GM12878 (cell line): ENCODE results near the gene SETBP1.
"Not testable (repeated sequence)": the region's sequence is repeated elsewhere in the genome, so short reads cannot be mapped to it uniquely, and the experiment has no call there.

Experiments
- MEF2A ChIP-seq: IDR thresholded peaks from 2 replicates; pipeline ENCODE4 v1.6.1; 2011; ENCODE audit warnings: low read depth, mild to moderate bottlenecking, low read length, moderate library complexity; ENCODE audit not compliant: insufficient read depth
- POLR2A ChIP-seq: IDR thresholded peaks from 2 replicates; pipeline ENCODE4 v1.6.1; 2011; ENCODE audit warnings: low read depth, mild to moderate bottlenecking, low read length
- TF ChIP-seq, protein P1 (sequence below), 3 experiments: IDR thresholded peaks in 2 of 3; conservative IDR thresholded peaks in 1 of 3; 2 replicates each; pipeline ENCODE4 v1.5.1; 2011; ENCODE audit warnings: low read depth in 3 of 3, low read length in 3 of 3, mild to moderate bottlenecking in 3 of 3, control low read depth in 2 of 3, moderate library complexity in 2 of 3, inconsistent platforms in 1 of 3, mixed read lengths in 1 of 3; ENCODE audit not compliant: control insufficient read depth in 2 of 3, insufficient read depth in 1 of 3; ENCODE audit errors: extremely low read depth in 1 of 3

GRCh38 chr18:44800766-44801165 is 120.1 kb downstream of the SETBP1 start:
- TF ChIP-seq POLR2A, MEF2A: not testable (repeated sequence)
- TF ChIP-seq, protein P1, sequence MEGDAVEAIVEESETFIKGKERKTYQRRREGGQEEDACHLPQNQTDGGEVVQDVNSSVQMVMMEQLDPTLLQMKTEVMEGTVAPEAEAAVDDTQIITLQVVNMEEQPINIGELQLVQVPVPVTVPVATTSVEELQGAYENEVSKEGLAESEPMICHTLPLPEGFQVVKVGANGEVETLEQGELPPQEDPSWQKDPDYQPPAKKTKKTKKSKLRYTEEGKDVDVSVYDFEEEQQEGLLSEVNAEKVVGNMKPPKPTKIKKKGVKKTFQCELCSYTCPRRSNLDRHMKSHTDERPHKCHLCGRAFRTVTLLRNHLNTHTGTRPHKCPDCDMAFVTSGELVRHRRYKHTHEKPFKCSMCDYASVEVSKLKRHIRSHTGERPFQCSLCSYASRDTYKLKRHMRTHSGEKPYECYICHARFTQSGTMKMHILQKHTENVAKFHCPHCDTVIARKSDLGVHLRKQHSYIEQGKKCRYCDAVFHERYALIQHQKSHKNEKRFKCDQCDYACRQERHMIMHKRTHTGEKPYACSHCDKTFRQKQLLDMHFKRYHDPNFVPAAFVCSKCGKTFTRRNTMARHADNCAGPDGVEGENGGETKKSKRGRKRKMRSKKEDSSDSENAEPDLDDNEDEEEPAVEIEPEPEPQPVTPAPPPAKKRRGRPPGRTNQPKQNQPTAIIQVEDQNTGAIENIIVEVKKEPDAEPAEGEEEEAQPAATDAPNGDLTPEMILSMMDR (IDR thresholded peaks at IDR 0.05 in 2 of 3, conservative IDR thresholded peaks at IDR 0.05 in 1 of 3; ENCODE audit: control insufficient read depth in 2 of 3, extremely low read depth in 1 of 3, insufficient read depth in 1 of 3, low read depth in 3 of 3, low read length in 3 of 3), result not testable (repeated sequence)
